Motor neuron (in vitro differentiated cells): Measurements from ENCODE around the gene MSRB3. TPM values are rescaled to one million over a fixed set of nuclear protein-coding genes. Genes with fewer than 3 reads are reported as not detected.
A peak's percentile ranks its signal among the peaks of the same experiment; 100 is the strongest.
"Not testable (repeated sequence)": the region's sequence is repeated elsewhere in the genome, so short reads cannot be mapped to it uniquely, and the experiment has no call there.

Source experiments
- ATAC-seq, 8 experiments: fragments of 200-7000 bp; cut with Tn5 transposase; replicated peaks in 6 of 8; 2 replicates each; pipeline ENCODE4 v1.8.0; 2021; ENCODE audit warnings: mild to moderate bottlenecking in 8 of 8, moderate library complexity in 8 of 8
- H3K27ac ChIP-seq, 2 donors: fragments of 250-450 bp; sonication (Bioruptor Pico); 2 replicates each; pipeline ENCODE4 v1.9.0; 2021; ENCODE audit warnings: antibody characterized with exemption in 2 of 2, mild to moderate bottlenecking in 2 of 2, moderate library complexity in 1 of 2
- H3K4me1 ChIP-seq, 2 donors: fragments of 250-450 bp; sonication (Bioruptor Pico); replicated peaks in 1 of 2; 2 replicates each; pipeline ENCODE4 v1.6.1; 2021; ENCODE audit warnings: antibody characterized with exemption in 2 of 2, mild to moderate bottlenecking in 2 of 2, moderate library complexity in 1 of 2
- H3K4me3 ChIP-seq, 5 donors: fragments of 250-450 bp; sonication (Bioruptor Pico); 2 replicates each; pipeline ENCODE4 v1.9.0; 2021; ENCODE audit warnings: antibody characterized with exemption in 5 of 5, mild to moderate bottlenecking in 5 of 5, moderate library complexity in 4 of 5
- WGBS, 10 experiments: fragments of 450-650 bp; shearing (Covaris generic); methylation state at CpG; one replicate each; pipeline ENCODE4 v1.0.0; 2022; 5-methylcytosine and 5-hydroxymethylcytosine counted together
- in situ Hi-C, 9 experiments: fragments of 400-800 bp; cut with MboI; loops; one replicate each; pipeline ENCODE4 v1.15.0; 2021; ENCODE audit warnings: low sequenced_read_pairs in 9 of 9, low pct_unique_long_range_greater_than_20kb in 2 of 9; ENCODE audit not compliant: unreplicated experiment in 9 of 9
- total RNA-seq, 8 experiments: library from RNA; unstranded; fragments of 300-600 nt; gene quantifications; 2 replicates each; pipeline versions ENCODE4 v1.2.3 to v1.2.4, GENCODE V29; 2022

MSRB3 gene
- total RNA-seq, 8 experiments from 2014 or later = 1.4 to 14.8 (median 2.3) TPM

- no peak overlapping the region for H3K4me3 ChIP-seq
- H3K4me1 ChIP-seq = no peaks in the 10 kb centered on the region
- no peak for ATAC-seq
- 20 to 100% (median 100%) methylated on average over 1 of the region's 1 CpG; no CpG with 5 or more reads in 3 of the 10 experiments for WGBS, 10 experiments
- no peak overlapping the region for H3K27ac ChIP-seq
- in situ Hi-C loops = no loop called here
These were observed 151.5 kb downstream of the MSRB3 start for GRCh38 chr12:65430006-65430405.

DNA sequence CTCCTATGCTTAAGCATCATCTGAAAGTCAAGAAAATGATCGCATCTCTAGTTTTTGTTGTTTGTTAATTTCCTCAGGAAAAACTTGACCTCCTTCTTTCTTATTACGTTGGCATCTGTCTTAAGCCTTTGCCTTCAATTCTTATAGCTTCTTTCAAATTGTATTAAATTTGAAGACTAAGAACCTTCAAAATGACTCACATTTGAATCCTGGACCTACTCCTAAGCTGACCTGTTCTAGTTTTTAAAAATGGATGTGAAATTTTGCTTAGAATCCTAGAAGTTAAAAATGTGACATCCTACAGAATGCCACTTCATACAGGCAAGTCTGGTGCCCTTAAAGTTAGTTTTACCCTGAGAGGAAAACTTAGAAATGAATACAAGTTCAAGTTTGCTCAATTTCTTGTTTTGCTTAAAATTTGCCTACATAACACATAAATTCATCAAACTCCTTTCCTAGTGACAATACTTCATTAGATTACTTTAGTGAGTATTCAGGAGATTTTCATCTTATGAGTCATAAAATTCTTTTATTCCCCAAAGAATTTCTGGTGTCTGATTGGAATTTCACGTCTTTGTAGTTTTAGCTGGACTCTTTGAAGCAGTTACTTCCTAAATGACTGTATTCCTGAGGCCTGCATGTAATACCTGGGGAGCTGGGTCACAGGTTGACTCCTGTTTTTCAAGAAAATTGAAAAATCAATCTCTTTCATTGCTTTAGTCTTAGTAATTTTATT, 152.3 kb downstream of the MSRB3 start:
- ATAC-seq = peak in 2 of 8 experiments; percentile 45 to 52
- in situ Hi-C loops = no loop called here
- no peak overlapping the region for H3K27ac ChIP-seq
- 60 to 100% (median 93%) methylated on average over 1 to 3 of the region's 3 CpGs for WGBS, 10 experiments
- no peaks in the 10 kb centered on the region for H3K4me1 ChIP-seq
- no peak overlapping the region for H3K4me3 ChIP-seq

- peak in 1 of 8 experiments; percentile 92 for ATAC-seq
- H3K27ac ChIP-seq = no peak overlapping the region
- in situ Hi-C loops = no loop called here
These were observed 153.6 kb downstream of the MSRB3 start for GRCh38 chr12:65432114-65432513.

DNA sequence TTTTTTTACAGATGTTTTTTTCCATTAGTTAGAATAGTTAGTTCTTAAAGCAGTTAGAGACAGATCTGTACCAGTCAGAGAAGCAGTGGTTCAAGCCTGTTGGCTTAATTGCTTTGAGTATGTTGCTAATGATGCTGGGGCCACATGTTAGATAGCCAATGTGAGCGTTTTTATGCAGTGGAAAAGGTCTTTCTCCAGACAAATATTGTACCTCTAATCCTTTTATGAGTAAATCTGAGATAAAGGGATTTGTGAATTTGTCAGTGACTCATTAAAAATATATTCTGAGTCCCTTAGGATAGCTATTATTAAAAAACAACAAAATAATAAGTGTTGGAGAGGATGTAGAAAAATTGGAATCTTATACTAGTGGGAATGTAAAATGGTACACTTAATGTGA, 154.2 kb downstream of the MSRB3 start:
- Histone ChIP-seq H3K4me1 (no peaks in the 10 kb centered on the region), H3K4me3 (no peak overlapping the region), H3K27ac (no peak overlapping the region)
- in situ Hi-C loops = no loop called here
- ATAC-seq = no peak
- WGBS, 10 experiments = 0 to 89% (median 33%) methylated on average over 1 of the region's 1 CpG; no CpG with 5 or more reads in 3 of the 10 experiments

More at GRCh38 chr12:65432114-65432513, 153.6 kb downstream of the MSRB3 start:
- no peak overlapping the region for H3K4me3 ChIP-seq
- H3K4me1 ChIP-seq = no peaks in the 10 kb centered on the region

DNA sequence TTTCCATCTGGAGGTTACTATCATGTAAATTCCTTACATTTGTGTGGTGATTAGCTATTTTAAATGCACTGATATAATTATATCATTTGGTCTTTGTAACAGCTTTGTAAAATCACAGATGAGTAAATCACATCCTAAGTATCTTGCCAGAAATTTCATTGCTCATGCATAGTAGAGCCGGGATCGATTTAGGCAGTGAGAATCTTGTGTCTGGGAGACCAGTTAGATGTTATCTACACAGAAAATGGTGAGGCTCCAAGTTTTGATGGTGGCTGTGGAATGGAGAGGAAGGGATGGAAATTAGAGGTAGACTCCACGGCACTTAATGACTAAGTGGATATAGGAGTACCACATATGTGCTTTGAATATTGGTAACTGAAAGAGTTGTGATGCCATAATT, 156.3 kb downstream of the MSRB3 start:
- Histone ChIP-seq H3K4me1 (no peaks in the 10 kb centered on the region), H3K27ac (no peak overlapping the region), H3K4me3 (no peak overlapping the region)
- in situ Hi-C loops = no loop called here
- 15 to 100% (median 95%) methylated on average over 1 to 3 of the region's 3 CpGs for WGBS, 10 experiments
- no peak for ATAC-seq

DNA sequence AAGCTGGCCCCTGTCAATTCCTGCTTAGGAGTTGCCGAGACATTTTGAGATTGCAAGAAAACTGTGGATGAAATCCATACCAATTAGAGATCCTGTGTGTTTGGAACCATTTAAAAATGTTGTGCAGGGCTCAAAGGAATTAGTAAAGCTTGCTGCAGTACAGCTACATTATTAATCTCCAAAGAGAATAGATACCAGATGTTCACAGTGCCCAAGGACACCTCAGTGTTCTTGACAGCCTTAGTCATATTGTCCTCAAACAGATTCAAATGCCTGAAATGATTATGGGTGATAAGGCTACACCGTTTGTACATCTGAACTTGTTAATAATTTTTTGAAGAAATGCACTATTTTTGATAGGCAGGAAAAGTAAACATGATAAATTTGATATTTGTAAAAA, 164.6 kb downstream of the MSRB3 start:
- WGBS, 10 experiments = 0 to 100% (median 67%) methylated on average over 1 to 2 of the region's 2 CpGs; no CpG with 5 or more reads in 1 of the 10 experiments
- in situ Hi-C loops = no loop called here

DNA sequence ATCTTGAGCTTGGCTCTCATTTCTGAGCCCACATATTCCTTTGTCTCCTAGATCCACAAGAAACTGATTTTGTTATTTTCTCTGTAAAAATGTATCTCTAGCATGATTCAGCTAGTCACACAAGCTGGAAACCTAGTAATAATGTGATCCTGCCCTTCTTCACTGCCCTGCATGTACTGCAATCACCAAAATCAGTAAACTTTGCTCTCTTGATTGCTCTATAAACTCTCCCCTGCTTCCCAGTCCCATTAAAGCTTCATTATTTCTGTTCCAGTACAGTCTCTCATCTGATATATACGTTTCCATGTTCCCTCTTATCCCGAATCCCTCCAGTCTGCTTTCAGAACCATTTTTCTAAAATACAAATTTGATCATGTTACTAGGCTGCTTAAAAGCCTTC, 166.5 kb downstream of the MSRB3 start:
- Histone ChIP-seq H3K27ac (no peak overlapping the region), H3K4me1 (no peaks in the 10 kb centered on the region), H3K4me3 (no peak overlapping the region)
- no peak for ATAC-seq
- in situ Hi-C loops = no loop called here
- 83 to 100% (median 94%) methylated on average over 2 of the region's 2 CpGs; no CpG with 5 or more reads in 4 of the 10 experiments for WGBS, 10 experiments

More for the DNA sequence above, 164.6 kb downstream of the MSRB3 start:
- no peak for ATAC-seq
- Histone ChIP-seq H3K4me1 (no peaks in the 10 kb centered on the region), H3K4me3 (no peak overlapping the region), H3K27ac (no peak overlapping the region)

DNA sequence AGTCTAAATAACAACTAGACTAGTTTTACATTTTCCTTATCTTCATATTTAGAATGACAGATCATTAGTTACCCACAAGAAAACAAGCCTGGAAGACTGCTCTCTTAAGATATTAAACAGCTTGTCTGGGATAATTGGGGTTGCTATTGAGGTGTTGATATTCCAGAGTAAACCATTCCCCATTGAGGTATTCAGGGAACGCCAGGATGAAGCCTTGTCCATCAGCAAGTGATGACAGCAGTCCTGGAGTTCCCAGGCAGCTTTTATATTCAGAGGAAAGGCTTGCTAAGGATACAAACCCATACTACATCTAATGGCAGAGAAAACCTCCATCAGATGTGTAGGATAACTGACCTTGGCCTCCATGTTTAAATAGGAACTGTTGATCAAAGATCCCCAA, 168.4 kb downstream of the MSRB3 start:
- ATAC-seq = no peak
- H3K4me3 ChIP-seq = no peak overlapping the region
- 0 to 80% (median 33%) methylated on average over 1 of the region's 1 CpG; no CpG with 5 or more reads in 6 of the 10 experiments for WGBS, 10 experiments
- no peak overlapping the region for H3K27ac ChIP-seq
- in situ Hi-C loops = no loop called here
- peaks cover 0 to 5% of the 10 kb centered on the region in 2 donors for H3K4me1 ChIP-seq

DNA sequence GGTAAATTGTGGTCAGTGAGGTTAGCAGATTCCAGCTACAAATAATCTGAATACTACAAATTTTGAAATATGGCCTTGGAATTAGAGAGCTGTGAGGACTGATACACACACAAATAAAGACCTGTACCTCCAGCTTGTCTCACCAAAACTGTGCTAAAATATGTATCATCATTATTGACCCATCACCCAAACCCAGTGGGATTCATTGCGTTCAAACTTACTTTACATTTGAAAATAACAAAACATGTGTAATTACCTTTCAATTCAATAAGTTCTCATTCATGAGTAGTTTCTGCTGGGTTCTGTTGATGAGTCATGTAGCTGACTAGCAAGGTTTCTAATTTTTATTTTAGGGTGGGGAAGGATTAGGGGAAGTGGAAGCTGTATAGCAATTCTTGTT, 170.9 kb downstream of the MSRB3 start:
- H3K27ac ChIP-seq = no peak overlapping the region
- peak in 2 of 8 experiments; percentile 86 to 92 for ATAC-seq
- 0 to 100% (median 33%) methylated on average over 1 of the region's 1 CpG; no CpG with 5 or more reads in 3 of the 10 experiments for WGBS, 10 experiments
- in situ Hi-C loops = no loop called here
- no peak overlapping the region for H3K4me3 ChIP-seq
- peaks cover 0 to 5% of the 10 kb centered on the region in 2 donors for H3K4me1 ChIP-seq

GRCh38 chr12:65450625-65451024, 172.1 kb downstream of the MSRB3 start:
- in situ Hi-C loops = no loop called here
- WGBS, 10 experiments = 52 to 95% (median 82%) methylated on average over 1 to 2 of the region's 2 CpGs; no CpG with 5 or more reads in 2 of the 10 experiments
- Histone ChIP-seq H3K27ac (no peak overlapping the region), H3K4me3 (no peak overlapping the region), H3K4me1 (peaks cover 0 to 5% of the 10 kb centered on the region in 2 donors)
- ATAC-seq = peak in 1 of 8 experiments; percentile 26

GRCh38 chr12:65454115-65454787, 175.8 kb downstream of the MSRB3 start:
- in situ Hi-C loops = no loop called here
- 56 to 100% (median 78%) methylated on average over 1 of the region's 1 CpG; no CpG with 5 or more reads in 4 of the 10 experiments for WGBS, 10 experiments
- H3K4me3 ChIP-seq = no peak overlapping the region

DNA sequence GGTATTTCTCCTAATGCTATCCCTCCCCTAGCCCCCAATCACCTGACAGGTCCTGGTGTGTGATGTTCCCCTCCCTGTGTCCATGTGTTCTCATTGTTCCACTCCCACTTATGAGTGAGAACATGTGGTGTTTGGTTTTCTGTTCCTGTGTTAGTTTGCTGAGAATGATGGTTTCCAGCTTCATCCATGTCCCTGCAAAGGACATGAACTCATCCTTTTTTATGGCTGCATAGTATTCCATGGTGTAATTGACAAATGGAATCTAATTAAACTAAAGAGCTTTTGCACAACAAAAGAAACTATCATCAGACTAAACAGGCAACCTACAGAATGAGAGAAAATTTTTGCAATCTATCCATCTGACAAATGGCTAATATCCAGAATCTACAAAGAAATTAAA, 178.9 kb downstream of the MSRB3 start:
- H3K4me3 ChIP-seq, in situ Hi-C loops, H3K27ac ChIP-seq, H3K4me1 ChIP-seq, ATAC-seq: not testable (repeated sequence)

More at GRCh38 chr12:65454115-65454787, 175.8 kb downstream of the MSRB3 start:
- peaks cover 0 to 5% of the 10 kb centered on the region in 2 donors for H3K4me1 ChIP-seq
- ATAC-seq = no peak
- H3K27ac ChIP-seq = no peak overlapping the region

DNA sequence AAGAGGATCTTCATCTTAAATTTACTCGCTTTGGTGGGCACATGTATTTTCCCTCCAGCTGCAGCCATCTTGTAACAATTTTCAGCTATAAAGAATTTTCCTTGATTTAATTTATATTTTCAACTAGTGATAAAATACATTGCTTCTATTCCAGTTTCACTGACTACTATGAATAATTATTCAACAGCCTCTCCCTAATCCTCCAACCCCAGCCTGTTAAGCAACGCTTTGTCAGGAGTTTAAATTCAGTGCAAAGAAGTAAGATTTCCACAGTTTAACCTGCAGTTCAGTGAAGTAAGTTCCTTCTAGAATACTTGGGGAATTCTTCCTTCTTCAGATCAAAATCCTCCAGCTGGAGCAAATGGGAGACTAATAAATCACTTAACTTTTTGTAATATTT, 180.2 kb downstream of the MSRB3 start:
- ATAC-seq = peak in 2 of 8 experiments; percentile 42 to 64
- H3K4me1 ChIP-seq = no peaks in the 10 kb centered on the region
- H3K27ac ChIP-seq = no peak overlapping the region
- in situ Hi-C loops = no loop called here
- no peak overlapping the region for H3K4me3 ChIP-seq
- WGBS, 10 experiments = 58 to 100% (median 100%) methylated on average over 1 to 2 of the region's 2 CpGs; no CpG with 5 or more reads in 1 of the 10 experiments
